Dermis blood vessel endothelial cell (primary cell): ENCODE data around the gene B3GALNT2. TPM values are rescaled to one million over a fixed set of nuclear protein-coding genes. Genes with fewer than 3 reads are reported as not detected.
A peak's percentile ranks its signal among the peaks of the same experiment; 100 is the strongest.
"Not testable (repeated sequence)": the region's sequence is repeated elsewhere in the genome, so short reads cannot be mapped to it uniquely, and the experiment has no call there.

ENCODE experiments used
- DNase-seq: peaks from one replicate; pipeline ENCODE4 v3.0.0; 2010
- total RNA-seq: library from RNA; depleted of rRNA; stranded (reverse); fragments of >200 nt; gene quantifications from 2 replicates; pipeline ENCODE4 v1.2.3, GENCODE V29; 2014

B3GALNT2 gene
- total RNA-seq, 1 donor from 2014 or later: 53.3 TPM

GRCh38 chr1:235503403-235504121 is 690 bp downstream of the B3GALNT2 start:
- DNase-seq: peak; percentile 68

GRCh38 chr1:235502601-235503402 is 1.4 kb downstream of the B3GALNT2 start:
- DNase-seq: peak; percentile 50

- no peak for DNase-seq
Measured at GRCh38 chr1:235500971-235501540, 3.2 kb downstream of the B3GALNT2 start.

GRCh38 chr1:235495551-235495950 is 8.7 kb downstream of the B3GALNT2 start:
- no peak for DNase-seq

- no peak for DNase-seq
Measured at GRCh38 chr1:235495030-235495429, 9.2 kb downstream of the B3GALNT2 start.

- DNase-seq: no peak
Measured at GRCh38 chr1:235494531-235494930, 9.7 kb downstream of the B3GALNT2 start.

- no peak for DNase-seq
Measured at GRCh38 chr1:235491644-235492043, 12.6 kb downstream of the B3GALNT2 start.

GRCh38 chr1:235486321-235486720 is 17.9 kb downstream of the B3GALNT2 start:
- peak; percentile 59 for DNase-seq

GRCh38 chr1:235485558-235485957 is 18.7 kb downstream of the B3GALNT2 start:
- no peak for DNase-seq

GRCh38 chr1:235483090-235483489 is 21.2 kb downstream of the B3GALNT2 start:
- DNase-seq: no peak

GRCh38 chr1:235473806-235474205 is 30.4 kb downstream of the B3GALNT2 start:
- no peak for DNase-seq

GRCh38 chr1:235470741-235471439 is 33.4 kb downstream of the B3GALNT2 start:
- DNase-seq: peak; percentile 65

GRCh38 chr1:235469897-235470296 is 34.4 kb downstream of the B3GALNT2 start:
- DNase-seq: not testable (repeated sequence)

- DNase-seq: peak; percentile 55
Measured at GRCh38 chr1:235468970-235469369, 35.3 kb downstream of the B3GALNT2 start.

GRCh38 chr1:235468004-235468403 is 36.2 kb downstream of the B3GALNT2 start:
- DNase-seq: no peak

- DNase-seq: no peak
Measured at GRCh38 chr1:235465066-235465465, 39.2 kb downstream of the B3GALNT2 start.

- DNase-seq: not testable (repeated sequence)
Measured at GRCh38 chr1:235462832-235463231, 41.4 kb downstream of the B3GALNT2 start.

- DNase-seq: no peak
Measured at GRCh38 chr1:235461954-235462353, 42.3 kb downstream of the B3GALNT2 start.

- DNase-seq: no peak
Measured at GRCh38 chr1:235460770-235461169, 43.5 kb downstream of the B3GALNT2 start.

- not testable (repeated sequence) for DNase-seq
Measured at GRCh38 chr1:235457856-235458255, 46.4 kb downstream of the B3GALNT2 start.

- DNase-seq: no peak
Measured at GRCh38 chr1:235455823-235456222, 48.4 kb downstream of the B3GALNT2 start.

GRCh38 chr1:235455097-235455496 is 49.2 kb downstream of the B3GALNT2 start:
- no peak for DNase-seq

- DNase-seq: no peak
Measured at GRCh38 chr1:235454021-235454420, 50.2 kb downstream of the B3GALNT2 start.
